SKM-1 treated with dmso at 0.1 percent for 144 hours (cell line): ENCODE data around the gene MUC2.

ENCODE experiments used
- DNase-seq: peaks from one replicate; lab custom pipeline; 2025; ENCODE audit not compliant: unreplicated experiment; lab: John Stamatoyannopoulos, UW

MUC2 gene

DNA sequence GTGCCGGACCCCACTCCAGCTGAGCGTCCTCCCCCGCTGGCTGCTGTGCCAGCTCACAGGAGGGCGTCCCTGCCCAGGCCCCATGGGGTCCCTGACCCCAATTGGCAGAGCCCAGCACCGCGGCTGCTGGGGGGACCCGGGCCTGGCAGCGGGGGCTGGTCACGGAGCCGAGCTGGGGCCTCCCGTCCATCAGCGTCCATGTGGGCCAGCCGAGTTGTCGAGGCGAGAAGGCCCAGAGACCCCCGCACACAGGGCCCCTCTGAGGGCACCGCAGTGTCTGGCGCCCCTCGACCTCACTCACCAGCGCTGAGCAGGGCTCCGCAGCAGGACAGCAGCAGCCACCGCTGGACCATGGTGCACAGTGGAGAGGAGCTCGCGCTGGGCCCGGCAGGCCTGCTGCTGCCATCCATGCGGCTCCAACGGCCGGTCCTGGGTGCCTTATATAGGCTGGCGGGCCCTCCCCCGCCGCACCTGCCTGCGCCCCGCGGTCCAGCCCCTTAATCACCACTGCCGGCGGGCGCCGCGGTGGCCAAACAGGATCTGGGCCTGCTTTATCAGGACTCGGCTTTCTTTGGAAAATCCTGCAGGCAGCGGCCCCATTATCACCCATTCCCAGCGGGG lies 38.3 kb upstream of the MUC2 start, which contains the start of gene MUC6:
TSS of gene MUC6 (minus strand) at position 416 of the 621 bp plus-strand sequence. CDS start at position 353, 63 bp downstream.
- no peak for DNase-seq

DNA sequence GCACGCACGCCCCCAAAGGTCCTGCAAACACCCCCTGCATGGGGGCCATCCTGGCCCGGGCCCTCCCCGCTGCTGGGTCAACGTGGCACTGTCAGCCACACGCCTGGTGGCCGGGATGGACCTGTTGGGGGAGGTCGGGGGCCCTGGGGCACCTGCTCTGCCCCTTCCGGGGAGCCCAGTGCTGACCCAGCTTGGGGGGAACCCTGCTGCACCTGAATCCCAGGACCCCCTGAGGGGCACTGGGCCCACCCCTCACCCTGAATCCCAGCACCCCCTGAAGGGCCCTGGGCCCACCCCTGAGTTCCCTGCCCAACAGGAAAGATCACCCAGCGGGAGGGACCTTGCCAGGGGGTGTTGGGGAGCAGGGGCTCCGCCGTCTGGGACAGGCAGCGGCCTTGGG lies 37.7 kb upstream of the MUC2 start:
- no peak for DNase-seq

DNA sequence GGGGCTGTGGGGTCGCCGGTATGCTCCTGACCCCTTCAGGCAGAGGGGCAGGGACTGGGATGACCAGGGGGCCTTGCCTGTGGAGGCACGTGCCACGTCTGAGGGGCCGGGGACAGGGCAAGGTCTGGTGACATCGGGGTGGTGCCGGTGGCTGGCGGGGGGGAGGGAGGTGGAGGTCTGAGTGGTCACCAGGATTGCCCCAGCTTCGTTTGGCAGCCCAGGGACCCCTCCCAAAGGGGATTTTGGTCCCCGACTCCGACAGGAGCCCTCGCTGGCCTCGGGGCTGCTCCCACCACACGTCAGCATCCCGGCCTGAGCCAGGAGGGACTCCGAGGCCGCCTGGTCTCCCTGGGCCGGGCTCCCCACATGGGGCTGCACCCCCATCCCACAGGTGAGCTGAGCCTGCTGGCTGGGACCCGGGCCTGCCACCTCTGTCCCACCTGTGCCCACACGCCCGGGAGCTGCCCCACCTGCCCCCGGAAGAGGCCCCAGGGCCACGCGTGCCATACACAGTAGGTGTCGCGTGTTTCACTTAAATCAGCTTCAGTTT lies 37.1 kb upstream of the MUC2 start:
- no peak for DNase-seq

DNA sequence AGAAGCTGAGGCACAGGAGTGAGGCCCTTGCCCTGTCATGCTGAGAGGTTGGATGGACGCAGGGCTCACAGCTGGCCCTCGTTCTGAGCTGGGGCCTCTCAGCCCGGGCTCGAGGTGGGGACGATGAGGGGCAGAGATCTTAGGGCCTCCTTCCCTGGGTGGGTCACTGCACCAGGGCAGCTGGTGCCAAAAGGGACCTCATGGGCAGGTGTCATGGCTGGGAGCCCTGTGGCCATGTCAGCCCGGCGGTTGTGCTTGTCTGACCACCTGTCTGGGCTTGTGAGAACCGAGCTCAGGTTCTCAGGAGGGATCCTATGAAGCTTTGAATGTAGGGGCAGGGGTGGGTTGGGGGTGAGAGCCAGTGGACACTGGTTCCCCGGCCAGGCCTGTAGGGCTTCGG lies 36.3 kb upstream of the MUC2 start:
- no peak for DNase-seq

DNA sequence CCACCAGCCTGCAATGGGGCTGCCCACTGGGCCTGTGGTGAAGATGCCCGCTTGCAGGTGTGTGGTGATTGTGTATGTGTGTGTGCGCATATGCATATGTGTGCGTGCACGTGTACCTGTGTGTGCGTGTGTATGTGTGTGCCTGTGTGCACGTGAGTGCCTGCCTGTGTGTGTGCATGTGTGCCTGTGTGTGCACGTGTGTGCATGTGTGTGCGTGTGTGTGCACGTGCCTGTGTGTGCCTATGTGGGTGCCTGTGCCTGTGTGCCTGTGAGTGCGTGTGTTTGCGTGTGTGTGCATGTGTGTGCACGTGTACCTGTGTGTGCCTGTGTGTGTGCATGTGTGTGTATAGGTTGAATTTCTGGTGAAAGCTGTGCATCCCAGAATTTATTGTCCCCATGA lies 35.8 kb upstream of the MUC2 start:
- DNase-seq: no peak

DNA sequence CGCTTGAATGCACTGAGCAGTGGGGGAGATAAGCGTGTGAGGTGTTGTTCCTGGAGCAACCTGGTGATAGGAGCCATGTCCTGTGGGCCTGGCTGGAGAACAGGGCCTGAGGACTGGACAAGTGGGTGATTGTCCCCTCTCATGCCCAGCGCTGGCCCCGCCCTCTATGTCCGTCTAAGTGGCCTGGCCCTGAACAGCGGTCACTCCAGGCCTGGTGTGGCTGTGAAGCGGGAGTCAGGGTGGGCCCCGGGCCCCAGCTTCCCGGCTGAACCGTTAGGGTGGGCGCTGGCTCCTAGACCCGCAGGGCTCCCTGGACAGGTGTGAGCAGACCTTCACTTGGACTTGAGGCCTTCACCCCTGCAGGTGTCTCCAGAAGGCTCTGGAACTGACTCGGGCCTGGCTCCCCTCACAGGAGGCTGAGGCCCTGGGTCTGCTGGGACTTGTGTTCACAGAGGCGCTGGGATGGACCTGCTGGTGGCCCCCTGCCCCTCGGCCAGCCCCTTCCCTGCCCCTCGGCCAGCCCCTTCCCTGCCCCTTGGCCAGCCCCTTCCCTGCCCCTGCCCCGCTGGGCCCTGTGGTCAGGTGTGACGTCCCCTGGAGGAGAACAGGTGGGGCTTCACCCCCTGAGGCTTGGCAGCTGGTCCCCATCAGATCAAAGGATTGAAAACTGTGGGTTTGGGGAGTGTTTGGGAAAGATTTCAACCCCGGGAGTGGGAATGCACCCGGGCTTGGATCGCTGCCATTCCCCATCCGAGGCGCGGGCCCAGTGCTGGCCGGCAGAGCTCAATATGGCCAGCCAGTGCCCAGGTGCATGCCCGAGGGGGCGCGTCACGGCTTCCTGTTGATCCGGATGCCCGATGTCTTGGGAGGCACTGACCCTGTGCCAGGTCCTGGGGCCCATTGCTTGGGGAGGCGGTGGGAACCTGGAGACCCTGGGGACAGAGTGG lies 34.9 kb upstream of the MUC2 start:
- DNase-seq: no peak

DNA sequence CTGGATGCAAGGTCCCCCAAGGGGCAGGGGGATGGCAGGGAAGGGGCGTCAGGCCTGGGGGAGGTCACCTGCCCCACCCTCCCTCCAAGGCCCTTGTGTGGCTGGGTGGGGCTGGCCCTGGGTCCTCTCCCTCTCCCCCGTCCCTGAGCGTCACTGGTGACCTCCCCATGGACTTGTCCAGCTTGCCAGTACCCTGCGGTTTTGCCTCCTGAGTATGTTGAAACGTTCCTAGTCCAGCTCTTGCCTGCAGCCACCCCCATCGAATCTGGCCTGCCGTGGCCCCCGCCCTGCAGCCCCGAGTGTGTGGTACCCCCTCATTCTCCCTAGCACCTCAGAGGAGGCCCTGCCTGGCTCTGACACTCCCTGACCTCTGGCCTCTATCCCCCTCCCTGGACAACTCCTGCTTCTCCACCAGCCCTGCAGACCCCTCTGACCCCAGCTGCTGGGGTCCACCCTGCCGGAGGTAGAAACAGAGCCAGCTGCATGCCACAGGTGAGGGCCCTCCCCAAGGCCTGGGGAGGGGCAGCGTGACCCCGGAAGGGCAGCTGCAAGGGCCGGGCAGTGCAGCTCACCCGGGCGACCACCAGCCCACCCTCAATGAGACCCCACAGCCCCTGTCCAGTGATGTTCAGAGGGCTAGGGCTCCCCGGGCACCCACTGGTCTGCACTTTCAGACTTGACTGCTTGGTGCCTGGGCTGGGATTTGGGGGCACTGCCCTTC lies 34.1 kb upstream of the MUC2 start:
- no peak for DNase-seq

DNA sequence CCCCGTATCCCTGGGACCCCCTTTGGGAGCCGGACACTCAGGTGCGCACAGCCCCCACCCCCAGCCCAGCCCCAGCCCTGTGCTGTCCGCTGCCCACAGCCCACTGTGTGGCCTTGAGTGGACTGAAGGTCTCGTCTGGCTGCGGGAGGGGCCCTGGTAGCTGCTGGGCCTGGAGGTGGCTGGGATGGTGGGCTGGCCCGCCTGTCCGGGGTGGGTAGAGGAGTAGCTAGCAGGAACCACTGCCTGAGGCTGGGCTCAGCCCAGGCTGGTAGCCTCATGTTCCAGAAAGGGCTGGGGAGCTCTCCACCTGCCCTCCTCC lies 33.6 kb upstream of the MUC2 start:
- no peak for DNase-seq

DNA sequence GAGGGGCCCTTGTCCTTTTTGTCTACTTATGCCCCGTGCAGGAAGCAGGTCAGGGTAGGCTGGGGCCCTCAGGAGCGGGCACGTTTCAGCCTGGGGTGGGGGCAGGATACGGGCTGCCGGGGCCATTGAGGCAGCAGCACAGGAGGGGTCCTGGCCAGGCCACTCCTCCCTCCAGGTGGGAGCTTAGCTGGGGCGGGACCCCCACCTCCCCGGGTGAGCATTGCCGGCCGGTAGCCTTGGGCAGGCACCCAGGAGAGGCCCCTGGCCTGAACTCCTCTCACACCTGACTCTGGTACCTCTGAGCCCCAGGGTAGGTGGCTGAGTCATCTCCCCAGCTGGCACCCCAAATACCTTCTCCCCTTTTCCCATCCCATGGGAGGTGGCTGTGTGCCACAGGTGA lies 33.2 kb upstream of the MUC2 start:
- no peak for DNase-seq

DNA sequence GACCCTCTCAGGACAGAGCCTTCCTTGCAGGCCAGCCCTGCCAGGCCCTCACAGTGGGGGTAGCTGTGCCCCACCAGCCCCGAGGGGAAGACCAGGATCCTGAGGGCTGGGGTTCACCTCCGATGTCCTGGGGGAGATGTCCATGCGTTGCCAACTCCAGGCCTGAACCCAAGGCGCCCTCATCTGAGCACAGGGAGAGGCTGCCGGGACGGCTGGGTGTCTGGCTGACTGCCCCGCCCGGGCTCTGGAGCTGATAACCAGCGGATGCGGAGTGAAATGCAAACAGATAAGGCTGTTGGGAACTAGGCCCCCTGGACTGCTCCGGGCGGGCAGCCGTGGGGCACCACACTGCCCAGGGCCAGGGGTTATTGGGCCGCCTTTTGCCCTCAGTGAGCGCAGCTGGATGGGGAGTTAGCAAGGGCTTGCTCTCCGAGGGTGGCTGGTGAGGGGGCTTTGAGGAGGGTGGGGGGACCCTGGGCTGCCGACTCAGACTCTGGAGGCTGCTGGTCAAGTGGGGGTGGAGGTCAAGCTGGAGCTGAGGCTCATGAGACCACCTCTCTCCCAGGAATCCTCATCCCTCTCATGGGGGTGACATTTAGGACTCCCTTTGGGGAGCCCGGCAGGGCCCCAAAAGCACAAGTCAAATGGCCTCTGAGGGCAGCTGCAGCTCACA lies 32.6 kb upstream of the MUC2 start:
- no peak for DNase-seq

DNA sequence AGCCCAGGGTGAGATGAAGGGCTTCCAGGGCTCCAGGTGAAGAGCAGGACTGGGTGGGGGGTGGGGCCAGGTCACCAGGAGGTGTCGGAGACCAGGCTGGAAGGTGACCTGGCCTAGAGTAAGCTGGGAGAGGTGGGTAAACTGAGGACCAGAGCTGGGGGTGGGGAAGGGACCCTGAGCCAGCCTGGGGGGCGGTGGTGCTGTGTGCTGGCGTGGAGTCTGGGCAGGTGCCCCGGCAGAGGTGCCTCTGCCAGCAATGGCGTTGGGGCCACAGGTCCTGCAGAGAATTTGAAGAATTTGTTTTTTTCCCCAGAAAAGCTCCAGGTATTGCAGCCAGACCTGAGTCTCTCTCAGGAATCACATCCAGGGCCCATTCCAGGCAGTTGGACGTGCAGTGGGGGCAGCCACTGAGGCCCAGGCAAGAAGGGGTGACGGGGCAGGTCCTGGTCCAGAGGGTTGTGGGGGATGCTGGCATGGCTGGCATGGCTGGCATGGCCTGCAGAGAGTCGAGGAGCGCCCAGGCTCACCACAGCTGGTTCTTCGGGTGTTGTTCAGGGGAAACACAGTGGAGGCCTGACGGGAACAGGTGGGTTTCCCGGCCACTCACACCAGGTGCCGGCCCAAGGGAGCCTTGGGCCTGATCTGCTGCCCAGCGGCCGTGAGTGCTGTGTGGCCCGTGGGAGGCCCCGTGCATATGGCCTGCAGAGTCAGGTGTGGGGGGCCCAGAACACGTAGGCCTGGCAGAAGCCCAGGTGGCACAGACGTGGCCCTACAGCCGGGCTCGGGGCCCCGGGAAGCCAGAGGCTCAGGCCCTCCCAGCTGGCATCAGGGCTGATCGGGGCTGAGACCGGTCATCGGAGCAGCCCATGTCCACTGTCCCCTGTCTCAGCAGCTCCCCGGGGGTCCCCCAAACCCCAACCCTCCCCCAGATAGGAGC lies 31.8 kb upstream of the MUC2 start:
- no peak for DNase-seq

DNA sequence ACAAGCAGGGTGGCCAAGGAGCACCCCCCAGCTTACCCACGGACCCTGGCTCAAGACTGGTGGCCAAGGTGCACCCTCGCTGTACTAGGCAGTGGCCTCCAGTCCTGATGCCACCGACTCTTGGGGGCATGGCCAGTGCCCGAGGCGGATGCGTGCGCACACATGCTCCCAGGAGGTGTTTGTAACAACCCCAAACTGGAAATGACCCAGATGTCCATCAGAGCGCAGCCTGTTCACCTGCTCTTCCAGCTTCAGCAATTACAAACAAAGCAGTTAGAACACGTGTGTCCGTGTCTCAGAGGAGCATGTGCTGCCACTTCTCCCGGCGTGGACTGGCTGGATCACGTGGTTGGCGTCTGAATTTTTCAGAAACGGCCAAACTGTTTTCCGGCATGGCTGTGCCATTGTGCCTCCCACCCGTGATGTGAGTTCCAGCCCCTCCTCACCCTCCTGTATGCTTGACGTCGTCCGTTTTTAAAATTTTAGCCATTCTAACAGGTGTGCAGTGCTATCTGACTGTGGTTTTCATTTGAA lies 31.0 kb upstream of the MUC2 start:
- no peak for DNase-seq

DNA sequence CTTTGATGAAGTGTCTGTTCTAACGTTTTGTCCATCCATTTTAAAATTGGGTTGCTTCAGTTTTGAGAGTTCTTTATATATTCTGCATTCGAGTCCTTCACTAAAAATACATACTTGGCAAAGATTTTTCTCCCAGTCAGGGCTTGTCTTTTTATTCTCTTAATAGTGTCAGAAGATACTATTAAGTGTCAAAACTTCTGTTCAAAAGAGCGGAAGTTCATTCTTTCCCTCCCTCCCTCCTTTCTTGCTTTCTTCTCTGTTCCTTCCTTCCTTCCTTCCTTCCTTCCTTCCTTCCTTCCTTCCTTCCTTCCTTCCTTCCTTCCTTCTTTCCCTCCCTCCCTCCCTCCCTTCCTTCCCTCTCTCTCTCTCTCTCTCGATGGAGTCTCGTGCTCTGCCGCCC lies 30.5 kb upstream of the MUC2 start:
- no peak for DNase-seq

DNA sequence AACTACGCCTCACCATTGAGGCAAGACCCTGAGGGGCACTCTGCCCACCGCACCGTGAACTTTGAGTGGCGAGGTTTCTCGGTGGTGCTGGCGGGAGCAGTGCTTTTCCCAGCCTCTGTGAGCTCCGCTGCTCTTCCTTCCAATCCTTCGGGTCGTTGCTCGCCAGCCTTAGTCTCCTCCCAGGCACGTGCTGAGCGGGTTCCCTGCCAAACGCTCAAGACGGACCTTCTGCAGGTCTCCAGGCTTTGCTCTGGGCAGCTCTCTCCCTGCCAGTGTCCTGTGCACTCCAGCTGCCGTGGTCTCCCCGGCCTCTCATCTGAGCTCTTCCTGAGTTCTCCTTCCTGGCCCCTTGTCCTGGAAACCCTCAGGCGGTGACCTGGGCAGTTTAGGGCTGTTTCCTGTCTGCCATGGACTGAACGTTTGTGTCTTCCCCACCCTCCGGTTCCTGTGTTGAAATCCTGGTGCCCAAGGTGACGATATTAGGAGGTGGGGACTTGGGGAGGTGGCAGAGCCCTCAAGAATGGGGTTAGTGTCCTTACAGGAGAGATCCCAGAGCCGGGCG lies 27.0 kb upstream of the MUC2 start:
- DNase-seq: no peak

DNA sequence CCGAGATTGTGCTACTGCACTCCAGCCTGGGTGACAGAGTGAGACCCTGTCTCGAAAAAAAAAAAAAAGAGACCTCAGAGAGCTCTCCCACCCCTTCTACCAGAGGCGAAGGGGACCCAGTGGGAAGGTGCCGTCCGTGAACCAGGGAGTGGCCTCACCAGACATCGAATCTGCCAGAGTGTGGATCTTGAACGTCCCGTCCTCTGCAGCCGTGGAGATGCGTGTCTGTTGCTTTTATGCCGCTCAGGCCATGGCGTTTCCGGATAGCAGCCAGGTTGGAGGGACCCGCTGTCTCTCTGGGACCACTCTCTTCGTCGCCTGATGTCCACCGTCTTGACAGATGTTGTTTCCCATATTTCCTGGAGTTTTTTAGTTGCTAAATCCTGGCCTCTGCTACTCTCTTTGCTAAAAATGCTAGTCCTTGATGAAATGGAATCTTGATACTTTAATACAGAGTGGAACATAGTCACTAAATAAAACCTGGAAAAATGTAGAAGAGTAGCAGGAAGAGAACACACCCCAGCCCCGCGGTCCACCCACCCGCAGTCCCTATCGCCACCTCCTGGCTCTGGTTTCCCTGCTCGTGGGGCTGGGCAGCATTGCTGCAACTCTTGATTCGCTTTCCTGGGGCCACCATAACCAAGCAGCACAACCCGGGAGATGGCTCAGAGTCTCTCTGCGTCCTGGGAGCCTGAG lies 26.2 kb upstream of the MUC2 start:
- DNase-seq: no peak

DNA sequence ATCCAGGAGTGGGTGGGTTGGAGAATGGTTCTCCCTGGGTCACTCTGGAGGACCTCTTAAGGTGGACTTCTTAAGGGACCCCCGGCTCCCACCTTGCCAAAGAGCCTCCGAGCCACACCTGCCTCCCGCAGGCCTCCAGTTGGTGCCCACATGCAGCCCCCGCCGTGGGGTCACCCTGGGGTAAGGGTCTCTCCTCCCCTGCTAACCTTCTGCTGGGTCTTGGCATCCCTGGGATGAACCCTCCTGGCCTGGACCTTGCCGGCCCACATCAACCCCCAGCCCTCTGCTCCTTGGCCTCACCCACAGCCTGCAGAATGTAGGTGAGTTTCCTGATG lies 25.6 kb upstream of the MUC2 start:
- no peak for DNase-seq

DNA sequence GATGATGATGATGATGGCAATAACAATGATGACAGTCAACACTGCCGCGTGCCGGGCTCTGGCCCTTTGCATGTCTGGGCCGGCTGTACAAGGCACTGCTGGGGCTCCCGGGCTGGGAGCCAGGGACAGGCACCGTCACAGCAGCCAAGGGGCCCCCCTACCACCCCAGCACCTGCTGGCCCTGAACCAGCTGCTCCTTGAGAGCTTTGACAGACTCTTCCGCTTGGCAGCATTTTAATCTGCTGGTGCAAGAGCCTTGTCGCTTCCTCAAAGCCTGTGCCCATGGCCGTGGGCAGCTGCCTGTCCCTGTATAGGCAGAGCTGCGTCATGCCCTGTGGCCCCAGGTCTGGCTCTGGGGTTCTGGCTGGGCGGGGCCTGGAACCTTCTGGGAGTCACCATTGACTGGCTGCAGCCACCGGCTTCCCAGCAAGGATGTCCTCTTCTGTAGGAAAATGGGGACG lies 25.2 kb upstream of the MUC2 start:
- DNase-seq: no peak

DNA sequence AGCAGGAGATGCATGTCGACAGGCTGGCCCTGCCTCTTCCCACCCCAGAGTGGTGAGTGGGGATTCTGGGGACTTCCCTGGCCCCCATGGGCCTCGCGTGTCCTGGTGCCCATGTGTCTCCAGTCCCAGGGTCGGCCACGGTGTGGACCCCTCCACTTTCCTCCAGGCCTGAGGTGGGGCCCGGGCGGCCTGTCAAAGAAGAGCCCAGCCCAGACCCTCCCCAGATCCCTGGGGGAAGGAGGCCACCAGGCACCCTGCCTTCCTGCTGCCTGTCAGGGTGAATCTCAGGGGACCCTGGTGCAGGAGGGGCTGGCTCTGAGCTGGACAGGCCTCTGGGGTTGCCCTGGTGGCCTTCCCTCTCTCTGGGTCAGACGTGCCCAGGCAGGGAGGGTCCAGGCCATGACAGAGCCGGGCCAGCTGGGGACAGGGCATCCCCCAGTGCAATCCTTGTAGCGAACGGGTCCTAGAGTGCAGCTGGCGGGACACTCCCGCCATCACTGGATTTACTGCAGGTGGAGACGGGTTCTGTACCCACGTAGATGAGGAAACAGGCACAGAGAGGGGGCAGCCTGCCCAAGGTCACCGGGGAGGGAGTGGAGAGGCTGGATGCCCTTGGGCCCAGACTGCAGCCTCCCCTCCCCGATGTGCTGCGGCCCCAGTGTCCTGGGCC lies 24.6 kb upstream of the MUC2 start:
- DNase-seq: no peak
